ENCODE results near the gene TNNT2. TPM values are rescaled to one million over a fixed set of nuclear protein-coding genes. Genes with fewer than 3 reads are reported as not detected.

The TNNT2 gene
- total and polyA plus RNA-seq, 12 donors = 5,905 to 31,279 (median 7,605) TPM

GRCh38 chr1:201322653-201323510, 54.6 kb downstream of the TNNT2 start:
- Histone ChIP-seq H3K27ac (no peak overlapping the region), H3K4me1 (no peaks in the 10 kb centered on the region), H3K9me3 (no peaks in the 10 kb centered on the region), H3K27me3 (no peaks in the 10 kb centered on the region), H3K4me3 (no peak overlapping the region), H3K36me3 (no peaks in the 10 kb centered on the region)
- WGBS, 2 donors = 91 to 95% methylated on average over 12 of the region's 12 CpGs
- no peak for DNase-seq
- intact Hi-C loops (cut with DNase I) = no loop called here
- TF ChIP-seq, protein P1, sequence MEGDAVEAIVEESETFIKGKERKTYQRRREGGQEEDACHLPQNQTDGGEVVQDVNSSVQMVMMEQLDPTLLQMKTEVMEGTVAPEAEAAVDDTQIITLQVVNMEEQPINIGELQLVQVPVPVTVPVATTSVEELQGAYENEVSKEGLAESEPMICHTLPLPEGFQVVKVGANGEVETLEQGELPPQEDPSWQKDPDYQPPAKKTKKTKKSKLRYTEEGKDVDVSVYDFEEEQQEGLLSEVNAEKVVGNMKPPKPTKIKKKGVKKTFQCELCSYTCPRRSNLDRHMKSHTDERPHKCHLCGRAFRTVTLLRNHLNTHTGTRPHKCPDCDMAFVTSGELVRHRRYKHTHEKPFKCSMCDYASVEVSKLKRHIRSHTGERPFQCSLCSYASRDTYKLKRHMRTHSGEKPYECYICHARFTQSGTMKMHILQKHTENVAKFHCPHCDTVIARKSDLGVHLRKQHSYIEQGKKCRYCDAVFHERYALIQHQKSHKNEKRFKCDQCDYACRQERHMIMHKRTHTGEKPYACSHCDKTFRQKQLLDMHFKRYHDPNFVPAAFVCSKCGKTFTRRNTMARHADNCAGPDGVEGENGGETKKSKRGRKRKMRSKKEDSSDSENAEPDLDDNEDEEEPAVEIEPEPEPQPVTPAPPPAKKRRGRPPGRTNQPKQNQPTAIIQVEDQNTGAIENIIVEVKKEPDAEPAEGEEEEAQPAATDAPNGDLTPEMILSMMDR (IDR thresholded peaks at IDR 0.05) = no peak
- ATAC-seq = no peak

- no peak for DNase-seq
- Histone ChIP-seq H3K27me3 (no peaks in the 10 kb centered on the region), H3K9me3 (no peaks in the 10 kb centered on the region), H3K4me3 (no peak overlapping the region), H3K27ac (no peak overlapping the region), H3K36me3 (no peaks in the 10 kb centered on the region), H3K4me1 (no peaks in the 10 kb centered on the region)
- ATAC-seq = no peak
- intact Hi-C loops (cut with DNase I) = no loop called here
- TF ChIP-seq, protein P1 (IDR thresholded peaks at IDR 0.05) = no peak
- 90 to 91% methylated on average over 15 of the region's 15 CpGs for WGBS, 2 donors
These were observed 55.6 kb downstream of the TNNT2 start for GRCh38 chr1:201321826-201322390.

- Histone ChIP-seq H3K27me3 (no peaks in the 10 kb centered on the region), H3K27ac (no peak overlapping the region), H3K36me3 (no peaks in the 10 kb centered on the region), H3K4me3 (no peak overlapping the region), H3K4me1 (no peaks in the 10 kb centered on the region), H3K9me3 (no peaks in the 10 kb centered on the region)
- ATAC-seq (no peak), DNase-seq (no peak)
- TF ChIP-seq, protein P1 (IDR thresholded peaks at IDR 0.05) = no peak
- intact Hi-C loops (cut with DNase I) = no loop called here
- WGBS, 2 donors = 75 to 77% methylated on average over 12 of the region's 12 CpGs
These were observed 57.2 kb downstream of the TNNT2 start for GRCh38 chr1:201320168-201320788.

DNA sequence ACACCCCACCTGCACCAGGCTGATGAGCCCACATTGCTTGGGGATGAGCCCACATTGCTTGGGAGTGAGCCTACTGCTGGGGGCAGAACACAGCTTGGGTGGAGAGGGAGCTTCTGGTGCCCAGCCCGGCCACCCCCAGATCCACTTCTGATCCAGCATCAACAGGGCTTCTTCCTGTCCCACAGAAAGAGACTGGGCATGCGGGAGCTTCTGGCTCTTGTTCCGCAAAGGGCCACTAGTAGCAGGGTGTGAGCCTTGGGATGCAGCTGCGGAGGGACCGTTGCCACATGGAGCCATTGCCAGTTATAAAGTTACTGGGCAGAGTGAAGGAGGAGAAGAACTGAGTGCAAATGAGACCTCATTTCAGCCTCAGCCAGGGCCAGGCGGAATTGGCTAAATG, 57.8 kb downstream of the TNNT2 start:
- Histone ChIP-seq H3K4me1 (no peaks in the 10 kb centered on the region), H3K36me3 (no peaks in the 10 kb centered on the region), H3K9me3 (no peaks in the 10 kb centered on the region), H3K27ac (no peak overlapping the region), H3K27me3 (peaks cover 0 to 2% (median 0%) of the 10 kb centered on the region in 7 donors), H3K4me3 (no peak overlapping the region)
- intact Hi-C loops (cut with DNase I) = no loop called here
- TF ChIP-seq, protein P1 (IDR thresholded peaks at IDR 0.05) = no peak
- DNase-seq = no peak
- 98 to 99% methylated on average over 6 of the region's 6 CpGs for WGBS, 2 donors
- no peak for ATAC-seq

All from heart right ventricle (tissue), 16 donors.